Uterus (tissue), 4 donors: ENCODE data around the gene DNAH8. TPM values are rescaled to one million over a fixed set of nuclear protein-coding genes. Genes with fewer than 3 reads are reported as not detected.

Experiments used
- DNase-seq, 2 donors: peaks; one replicate each; pipeline ENCODE4 v3.0.0-alpha.2; 2019 to 2020
- H3K27ac ChIP-seq, 2 donors: fragments of 200-600 bp; sonication (generic); 1 replicate in 1 of 2; 2 replicates in 1 of 2; pipeline ENCODE4 v1.5.1; 2016 to 2018
- H3K27me3 ChIP-seq, 2 donors: fragments of 200-600 bp; sonication (generic); one replicate each; pipeline ENCODE4 v1.5.1; 2018 to 2019; ENCODE audit warnings: control low read depth in 1 of 2
- H3K36me3 ChIP-seq, 2 donors: fragments of 200-600 bp; sonication (generic); one replicate each; pipeline ENCODE4 v1.5.1; 2019; ENCODE audit warnings: control low read depth in 1 of 2
- H3K4me1 ChIP-seq, 2 donors: fragments of 200-600 bp; sonication (generic); one replicate each; pipeline ENCODE4 v1.5.1; 2018 to 2019; ENCODE audit warnings: control low read depth in 1 of 2
- H3K4me3 ChIP-seq, 2 donors: fragments of 200-600 bp; sonication (generic); 1 replicate in 1 of 2; 2 replicates in 1 of 2; pipeline ENCODE4 v1.5.1; 2018 to 2019; ENCODE audit warnings: mild to moderate bottlenecking in 1 of 2
- H3K9me3 ChIP-seq, 2 donors: fragments of 200-600 bp; sonication (generic); one replicate each; pipeline ENCODE4 v1.5.1; 2019; ENCODE audit warnings: control low read depth in 1 of 2
- POLR2A ChIP-seq, 2 donors: fragments of 450-650 bp; IDR thresholded peaks; one replicate each; pipeline ENCODE4 v1.6.1; 2016; ENCODE audit warnings: antibody characterized with exemption in 2 of 2, mild to moderate bottlenecking in 1 of 2, moderate library complexity in 1 of 2
- intact Hi-C: fragments of 100-400 bp; cut with DNase I; formaldehyde crosslinking; loops from one replicate; pipeline ENCODE4 v1.15.1; 2023; ENCODE audit warnings: low total_unique reads
- total RNA-seq, 4 donors: library from RNA; depleted of rRNA in 3 of 4; stranded (reverse); fragments of >200 nt in 3 of 4; gene quantifications; one replicate each; pipeline versions ENCODE4 v1.1.0 to v1.2.4, GENCODE V29; 2014 to 2023
- TF ChIP-seq, protein P1 (sequence below), 4 experiments: fragments of 200-600 bp in 2 of 4; fragments of 450-650 bp in 2 of 4; sonication (generic) in 2 of 4; IDR thresholded peaks; one replicate each; pipeline ENCODE4 v1.5.1; 2016 to 2019; ENCODE audit warnings: antibody characterized with exemption in 4 of 4, mild to moderate bottlenecking in 2 of 4, moderate library complexity in 1 of 4
- donor health status: DM: yes; HTN: yes; CAD: no.

The DNAH8 gene
- total RNA-seq, 4 donors from 2014 or later = 0.03 to 0.69 TPM; not detected in 2

DNA sequence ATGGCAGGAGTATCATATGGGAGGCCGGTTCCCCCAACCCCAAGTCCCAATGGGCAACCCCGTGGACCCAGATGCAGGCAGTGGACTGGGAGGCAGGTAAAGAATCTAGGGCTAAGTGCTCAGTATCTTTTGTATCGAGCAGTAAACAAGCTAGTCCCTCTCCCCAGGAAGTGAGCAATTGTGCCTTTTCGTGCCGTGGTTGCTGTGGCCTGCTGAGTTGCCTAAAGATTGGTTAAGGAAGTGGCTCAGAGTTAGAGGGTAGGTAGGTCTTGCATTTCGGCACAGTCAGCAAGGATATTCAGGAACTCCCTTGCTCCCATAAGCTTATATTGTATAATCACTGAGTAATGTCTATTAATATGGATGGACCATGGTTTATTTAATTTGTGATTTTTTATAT is 1.3 kb upstream of the DNAH8 start:
- Histone ChIP-seq H3K9me3 (no peaks in the 10 kb centered on the region), H3K27me3 (peaks cover 0 to 3% of the 10 kb centered on the region in 2 donors), H3K4me3 (no peak overlapping the region), H3K27ac (no peak overlapping the region), H3K36me3 (no peaks in the 10 kb centered on the region), H3K4me1 (no peaks in the 10 kb centered on the region)
- no peak for DNase-seq
- TF ChIP-seq, protein P1, sequence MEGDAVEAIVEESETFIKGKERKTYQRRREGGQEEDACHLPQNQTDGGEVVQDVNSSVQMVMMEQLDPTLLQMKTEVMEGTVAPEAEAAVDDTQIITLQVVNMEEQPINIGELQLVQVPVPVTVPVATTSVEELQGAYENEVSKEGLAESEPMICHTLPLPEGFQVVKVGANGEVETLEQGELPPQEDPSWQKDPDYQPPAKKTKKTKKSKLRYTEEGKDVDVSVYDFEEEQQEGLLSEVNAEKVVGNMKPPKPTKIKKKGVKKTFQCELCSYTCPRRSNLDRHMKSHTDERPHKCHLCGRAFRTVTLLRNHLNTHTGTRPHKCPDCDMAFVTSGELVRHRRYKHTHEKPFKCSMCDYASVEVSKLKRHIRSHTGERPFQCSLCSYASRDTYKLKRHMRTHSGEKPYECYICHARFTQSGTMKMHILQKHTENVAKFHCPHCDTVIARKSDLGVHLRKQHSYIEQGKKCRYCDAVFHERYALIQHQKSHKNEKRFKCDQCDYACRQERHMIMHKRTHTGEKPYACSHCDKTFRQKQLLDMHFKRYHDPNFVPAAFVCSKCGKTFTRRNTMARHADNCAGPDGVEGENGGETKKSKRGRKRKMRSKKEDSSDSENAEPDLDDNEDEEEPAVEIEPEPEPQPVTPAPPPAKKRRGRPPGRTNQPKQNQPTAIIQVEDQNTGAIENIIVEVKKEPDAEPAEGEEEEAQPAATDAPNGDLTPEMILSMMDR (IDR thresholded peaks at IDR 0.05) = no peak
- no peak for TF ChIP-seq POLR2A (IDR thresholded peaks at IDR 0.05)
- intact Hi-C loops = no loop called here

DNA sequence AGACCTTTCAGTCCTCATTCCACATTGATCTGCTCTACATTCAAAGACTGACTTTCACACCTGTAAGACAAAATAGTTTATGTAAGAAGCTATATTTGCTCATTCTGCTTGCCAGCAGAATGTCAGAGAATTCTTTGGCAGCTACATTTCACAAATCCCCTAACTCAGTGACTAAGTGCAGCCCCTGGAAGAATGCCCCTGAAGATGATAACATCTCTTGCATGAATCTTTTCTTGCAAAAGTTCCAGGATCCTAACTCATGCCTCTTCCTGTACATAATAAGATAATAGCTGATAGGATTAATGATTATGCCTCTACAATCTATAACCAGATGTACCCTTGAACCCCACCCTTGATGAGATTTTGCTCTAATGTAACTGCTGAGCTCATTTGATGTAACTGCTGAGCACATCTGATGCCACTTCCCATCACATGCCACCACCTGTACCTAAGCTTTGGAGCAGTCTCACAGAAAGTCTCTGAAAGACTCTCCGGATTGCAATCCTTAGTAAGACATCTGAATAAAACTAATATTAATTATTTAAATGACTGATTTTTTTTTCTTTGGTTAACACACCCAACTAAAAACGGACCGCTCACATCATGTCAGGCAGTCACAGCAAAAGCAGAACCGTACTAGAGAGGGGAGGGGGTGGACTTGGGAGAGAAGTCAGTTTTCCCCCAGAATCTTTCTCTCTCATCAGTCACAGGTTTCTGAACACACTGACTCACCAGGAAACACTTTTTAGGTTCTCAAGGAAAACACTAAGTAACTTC is 684 bp upstream of the DNAH8 start:
- no peaks in the 10 kb centered on the region for H3K9me3 ChIP-seq
- H3K4me3 ChIP-seq = peak overlapping the region in 1 of 2 donors; percentile 0
- DNase-seq = no peak
- peaks cover 0 to 3% of the 10 kb centered on the region in 2 donors for H3K27me3 ChIP-seq
- no peaks in the 10 kb centered on the region for H3K4me1 ChIP-seq
- no peak overlapping the region for H3K27ac ChIP-seq
- H3K36me3 ChIP-seq = no peaks in the 10 kb centered on the region
- TF ChIP-seq, protein P1 (IDR thresholded peaks at IDR 0.05) = no peak
- TF ChIP-seq POLR2A (IDR thresholded peaks at IDR 0.05) = no peak
- intact Hi-C loops = no loop called here

DNA sequence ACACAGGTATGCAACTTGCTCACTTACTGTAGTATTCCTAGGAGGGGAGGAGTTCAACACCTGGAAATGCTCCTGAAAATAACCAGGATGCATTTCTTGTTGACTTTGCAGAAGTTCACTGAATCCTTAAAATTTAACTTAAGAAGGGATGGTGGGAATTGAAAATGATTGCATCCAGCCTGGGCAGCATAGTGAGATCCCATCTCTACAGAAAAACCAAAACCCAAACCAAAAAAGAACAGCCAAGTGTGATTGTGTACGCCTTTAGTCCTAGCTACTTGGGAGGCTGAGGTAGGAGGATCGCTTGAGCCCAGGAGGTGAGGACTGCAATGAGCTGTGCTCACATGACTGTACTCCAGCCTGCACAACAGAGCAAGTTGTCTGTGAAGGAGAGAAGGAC is 1.7 kb downstream of the DNAH8 start:
- Histone ChIP-seq H3K9me3 (no peaks in the 10 kb centered on the region), H3K27me3 (peaks cover 0 to 3% of the 10 kb centered on the region in 2 donors), H3K4me1 (no peaks in the 10 kb centered on the region), H3K4me3 (no peak overlapping the region), H3K27ac (no peak overlapping the region), H3K36me3 (no peaks in the 10 kb centered on the region)
- DNase-seq = no peak
- TF ChIP-seq, protein P1 (IDR thresholded peaks at IDR 0.05) = no peak
- TF ChIP-seq POLR2A (IDR thresholded peaks at IDR 0.05) = no peak
- intact Hi-C loops = no loop called here

DNA sequence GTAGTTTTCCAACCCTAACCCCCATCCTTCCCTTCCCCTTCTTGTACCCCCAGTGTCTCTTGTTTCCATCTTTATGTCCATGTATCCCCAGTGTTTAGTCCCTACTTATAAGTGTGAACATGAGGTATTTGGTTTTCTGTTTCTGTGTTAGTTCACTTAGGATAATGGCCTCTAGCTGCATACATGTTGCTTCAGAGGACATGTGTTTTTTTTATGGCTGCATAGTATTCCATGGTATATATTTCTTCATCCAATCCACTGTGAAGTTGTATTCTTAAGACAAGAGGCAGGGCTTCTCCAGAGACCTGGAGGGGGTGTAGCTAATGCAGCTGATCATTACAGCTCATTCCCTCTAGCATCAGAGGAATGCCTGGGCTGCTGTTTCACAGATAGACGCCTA is 4.2 kb downstream of the DNAH8 start:
- no peak for TF ChIP-seq POLR2A (IDR thresholded peaks at IDR 0.05)
- TF ChIP-seq, protein P1 (IDR thresholded peaks at IDR 0.05) = no peak
- intact Hi-C loops = no loop called here
- peaks cover 0 to 3% of the 10 kb centered on the region in 2 donors for H3K27me3 ChIP-seq
- no peaks in the 10 kb centered on the region for H3K9me3 ChIP-seq
- H3K4me3 ChIP-seq = no peak overlapping the region
- DNase-seq = no peak
- no peaks in the 10 kb centered on the region for H3K36me3 ChIP-seq
- H3K4me1 ChIP-seq = no peaks in the 10 kb centered on the region
- H3K27ac ChIP-seq = no peak overlapping the region

DNA sequence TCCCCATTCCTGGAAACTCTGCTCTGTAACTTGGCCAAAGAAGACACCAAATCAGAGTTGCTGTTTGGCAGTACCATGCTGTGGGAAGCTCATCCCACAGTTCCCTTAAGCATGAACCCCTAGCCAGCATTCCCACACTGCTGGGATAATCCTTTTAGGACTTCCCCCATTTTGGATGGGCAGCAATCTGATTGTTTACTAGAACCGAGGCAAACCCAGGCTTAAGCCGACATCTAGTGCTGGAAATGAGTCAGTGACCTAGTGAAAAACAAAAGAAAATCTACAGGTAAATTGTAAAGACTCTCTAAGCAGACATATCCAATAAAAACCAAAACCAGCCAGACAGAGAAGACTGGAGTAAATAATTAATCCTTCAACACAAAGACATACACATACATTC is 5.2 kb downstream of the DNAH8 start:
- intact Hi-C loops = no loop called here

More for the DNA sequence above, 5.2 kb downstream of the DNAH8 start:
- H3K27ac ChIP-seq = no peak overlapping the region
- no peaks in the 10 kb centered on the region for H3K36me3 ChIP-seq
- no peaks in the 10 kb centered on the region for H3K9me3 ChIP-seq
- no peaks in the 10 kb centered on the region for H3K4me1 ChIP-seq
- no peak overlapping the region for H3K4me3 ChIP-seq
- no peaks in the 10 kb centered on the region for H3K27me3 ChIP-seq
- DNase-seq = no peak
- TF ChIP-seq, protein P1 (IDR thresholded peaks at IDR 0.05) = no peak
- no peak for TF ChIP-seq POLR2A (IDR thresholded peaks at IDR 0.05)
